ENCODE data around the gene DNHD1.

DNHD1 gene

DNA sequence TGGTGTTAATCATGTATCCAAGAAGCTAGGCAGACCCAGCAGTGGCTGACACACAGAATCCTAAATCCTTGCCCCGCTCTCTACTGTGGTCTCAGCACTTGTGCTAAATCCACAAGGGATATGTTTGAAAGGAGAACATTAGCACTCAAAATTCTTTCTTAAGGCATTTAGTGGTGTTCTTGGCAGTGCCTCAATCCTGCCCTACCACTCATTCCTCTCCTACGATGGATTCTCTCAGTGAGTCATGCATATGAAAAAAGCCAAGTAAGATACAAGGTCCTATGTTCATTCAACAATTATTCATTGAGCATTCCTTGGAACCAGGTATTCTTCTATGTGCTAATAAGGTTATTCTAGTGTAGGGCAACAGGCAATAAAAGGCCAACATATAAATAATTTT, 75.1 kb downstream of the DNHD1 start:
- TF ChIP-seq, protein P1, sequence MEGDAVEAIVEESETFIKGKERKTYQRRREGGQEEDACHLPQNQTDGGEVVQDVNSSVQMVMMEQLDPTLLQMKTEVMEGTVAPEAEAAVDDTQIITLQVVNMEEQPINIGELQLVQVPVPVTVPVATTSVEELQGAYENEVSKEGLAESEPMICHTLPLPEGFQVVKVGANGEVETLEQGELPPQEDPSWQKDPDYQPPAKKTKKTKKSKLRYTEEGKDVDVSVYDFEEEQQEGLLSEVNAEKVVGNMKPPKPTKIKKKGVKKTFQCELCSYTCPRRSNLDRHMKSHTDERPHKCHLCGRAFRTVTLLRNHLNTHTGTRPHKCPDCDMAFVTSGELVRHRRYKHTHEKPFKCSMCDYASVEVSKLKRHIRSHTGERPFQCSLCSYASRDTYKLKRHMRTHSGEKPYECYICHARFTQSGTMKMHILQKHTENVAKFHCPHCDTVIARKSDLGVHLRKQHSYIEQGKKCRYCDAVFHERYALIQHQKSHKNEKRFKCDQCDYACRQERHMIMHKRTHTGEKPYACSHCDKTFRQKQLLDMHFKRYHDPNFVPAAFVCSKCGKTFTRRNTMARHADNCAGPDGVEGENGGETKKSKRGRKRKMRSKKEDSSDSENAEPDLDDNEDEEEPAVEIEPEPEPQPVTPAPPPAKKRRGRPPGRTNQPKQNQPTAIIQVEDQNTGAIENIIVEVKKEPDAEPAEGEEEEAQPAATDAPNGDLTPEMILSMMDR (conservative IDR thresholded peaks at IDR 0.05; ENCODE audit: low read depth, low read length) = no peak
- peak; percentile 79 for DNase-seq (ENCODE audit: low read depth)
- H3K4me3 ChIP-seq (ENCODE audit: low read depth, low read length) = no peak overlapping the region

DNA sequence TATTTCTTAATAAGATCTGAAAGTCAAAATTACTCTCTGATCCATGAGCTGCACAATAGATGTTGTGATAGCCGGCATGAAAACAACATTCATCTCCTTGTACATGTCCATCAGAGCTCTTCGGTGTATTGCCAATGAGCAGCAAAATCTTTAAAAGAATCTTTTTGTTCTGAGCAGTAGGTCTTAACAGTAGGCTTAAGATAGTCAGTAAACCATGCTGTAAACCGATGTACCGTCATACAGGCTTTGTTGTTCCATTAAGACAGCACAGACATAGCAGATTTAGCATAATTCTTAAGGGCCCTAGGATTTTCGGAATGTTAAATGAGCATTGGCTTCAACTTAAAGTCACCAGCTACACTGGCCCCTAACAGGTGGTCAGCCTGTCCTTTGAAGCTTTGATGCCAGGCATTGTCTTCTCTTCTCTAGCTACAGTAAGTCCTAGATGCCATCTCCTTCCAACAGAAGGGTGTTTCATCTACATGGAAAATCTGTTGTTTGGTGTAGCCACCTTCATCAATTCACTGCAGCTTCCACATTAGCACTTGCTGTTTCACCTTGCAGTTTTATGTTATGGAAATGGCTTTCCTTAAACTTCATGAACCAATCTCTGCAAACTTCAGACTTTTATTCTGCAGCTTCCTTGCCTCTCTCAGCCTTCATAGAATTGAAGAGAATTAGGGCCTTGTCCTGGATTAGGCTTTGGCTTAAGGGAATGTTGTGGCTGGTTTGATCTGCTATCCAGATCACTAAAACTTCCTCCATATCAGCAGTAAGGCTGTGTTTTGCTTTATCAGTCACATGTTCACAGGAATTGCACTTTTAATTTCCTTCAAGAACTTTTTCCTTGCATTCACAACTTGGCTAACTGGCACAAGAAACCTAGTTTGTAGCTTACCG, 78.0 kb downstream of the DNHD1 start:
- DNase-seq (ENCODE audit: low read depth) = no peak
- no peak overlapping the region for H3K4me3 ChIP-seq (ENCODE audit: low read depth, low read length)
- TF ChIP-seq, protein P1 (conservative IDR thresholded peaks at IDR 0.05; ENCODE audit: low read depth, low read length) = no peak

DNA sequence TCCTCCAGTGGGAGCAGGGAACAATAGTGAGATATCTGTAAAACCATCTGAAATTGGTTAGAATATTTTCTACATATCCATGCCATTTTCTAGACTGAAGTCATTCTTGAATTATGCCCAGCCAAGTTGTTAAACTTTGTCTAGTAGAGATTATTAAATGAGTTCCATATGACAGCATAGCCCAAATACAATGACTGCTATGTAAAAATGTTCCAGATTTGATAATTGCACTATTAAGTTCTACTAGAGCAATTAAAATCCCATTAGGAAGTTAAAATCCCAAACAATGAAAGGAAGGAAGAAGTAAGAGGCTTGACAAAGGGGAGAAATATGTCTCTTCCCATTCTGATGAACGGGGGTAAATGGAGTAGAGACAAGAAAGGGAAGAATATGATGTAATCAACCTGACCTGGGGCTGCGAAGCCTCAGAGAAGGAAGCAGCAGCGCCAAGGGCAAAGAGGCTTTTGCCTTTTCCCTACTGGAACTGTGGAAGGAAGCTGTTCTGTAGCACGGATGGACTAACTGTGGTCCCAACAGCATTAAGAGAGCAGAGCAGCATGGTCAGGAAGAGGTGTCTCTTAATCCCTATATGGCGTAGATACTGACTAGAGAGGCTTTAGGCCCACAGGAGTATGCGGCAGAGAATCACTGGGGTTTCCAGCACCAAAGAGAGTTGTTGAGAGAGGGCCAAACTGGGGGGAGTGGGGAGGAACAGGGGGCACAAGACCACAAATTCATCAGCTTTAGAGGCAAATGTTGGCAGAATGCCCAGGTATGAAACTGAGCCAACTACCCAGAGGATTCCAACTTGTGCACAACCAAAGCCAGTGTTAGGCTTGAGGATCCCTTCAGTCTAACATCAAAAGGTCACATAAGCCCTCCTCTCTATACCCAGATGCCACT, 79.6 kb downstream of the DNHD1 start:
- H3K4me3 ChIP-seq (ENCODE audit: low read depth, low read length) = no peak overlapping the region
- DNase-seq (ENCODE audit: low read depth) = peak; percentile 66
- TF ChIP-seq, protein P1 (conservative IDR thresholded peaks at IDR 0.05; ENCODE audit: low read depth, low read length) = no peak

DNA sequence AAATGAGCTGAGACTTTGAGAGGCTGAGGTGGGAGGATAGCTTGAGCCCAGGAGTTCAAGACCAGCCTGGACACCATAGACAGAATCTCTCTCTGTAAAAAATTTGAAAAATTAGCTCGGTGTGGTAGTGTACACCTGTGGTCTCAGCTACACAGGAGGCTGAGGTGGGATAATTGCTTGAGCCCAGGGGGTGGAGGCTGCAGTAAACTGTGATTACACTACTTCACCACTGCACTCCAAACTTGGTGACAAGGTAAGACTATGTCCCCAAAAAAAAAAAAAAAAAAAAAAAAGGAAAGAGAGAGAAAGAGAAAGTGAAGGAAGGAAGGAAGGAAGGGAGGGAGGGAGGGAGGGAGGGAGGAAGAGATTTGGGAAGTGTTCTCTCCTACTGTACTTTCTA, 81.1 kb downstream of the DNHD1 start:
- TF ChIP-seq, protein P1 (conservative IDR thresholded peaks at IDR 0.05; ENCODE audit: low read depth, low read length) = no peak
- no peak for DNase-seq (ENCODE audit: low read depth)
- no peak overlapping the region for H3K4me3 ChIP-seq (ENCODE audit: low read depth, low read length)

DNA sequence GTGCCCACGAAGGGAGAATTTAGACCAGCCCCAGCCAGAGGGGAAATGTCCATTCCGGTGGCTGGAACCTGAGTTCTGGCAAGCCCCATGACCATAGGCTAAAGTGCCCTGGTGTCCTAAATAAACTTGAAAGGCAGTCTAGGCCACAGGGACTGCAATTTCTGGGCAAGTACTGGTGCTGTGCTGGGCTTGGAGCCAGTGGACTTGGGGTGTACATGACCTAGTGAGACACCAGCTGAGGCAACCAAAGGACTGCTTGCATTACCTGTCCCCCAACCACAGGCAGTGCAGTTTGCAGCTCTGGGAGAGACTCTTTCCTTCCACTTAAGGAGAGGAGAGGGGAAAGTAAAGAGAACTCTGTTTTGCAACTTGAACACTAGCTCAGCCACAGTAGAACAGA, 82.6 kb downstream of the DNHD1 start:
- H3K4me3 ChIP-seq (ENCODE audit: low read depth, low read length) = no peak overlapping the region
- TF ChIP-seq, protein P1 (conservative IDR thresholded peaks at IDR 0.05; ENCODE audit: low read depth, low read length) = no peak
- no peak for DNase-seq (ENCODE audit: low read depth)

DNA sequence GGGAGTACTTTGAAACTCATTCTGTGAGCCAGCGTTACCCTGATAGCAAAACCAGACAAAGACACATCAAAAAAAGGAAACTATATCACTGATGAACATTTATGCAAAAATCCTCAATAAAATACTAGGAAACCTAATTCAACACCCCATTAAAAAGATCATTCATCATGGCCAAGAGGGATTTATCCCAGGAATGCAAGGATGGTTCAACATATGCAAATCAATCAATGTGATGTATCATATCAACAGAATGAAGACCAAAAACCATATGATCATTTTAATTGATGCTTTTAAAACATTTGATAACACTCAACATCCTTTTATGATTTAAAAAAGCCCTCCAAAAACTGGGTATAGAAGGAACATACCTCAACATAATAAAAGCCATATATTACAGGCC, 86.5 kb downstream of the DNHD1 start:
- TF ChIP-seq, protein P1 (conservative IDR thresholded peaks at IDR 0.05; ENCODE audit: low read depth, low read length) = no peak
- no peak for DNase-seq (ENCODE audit: low read depth)
- H3K4me3 ChIP-seq (ENCODE audit: low read depth, low read length) = no peak overlapping the region

Data from choroid plexus epithelial cell (primary cell).